HCT116 (cell line): ENCODE measurements around the gene TPT1.

Experiments used
- CTCF ChIP-seq, 3 experiments: fragments of 200-600 bp in 1 of 3; sonication (generic) in 1 of 3; IDR thresholded peaks in 2 of 3; conservative IDR thresholded peaks in 1 of 3; 2 replicates each; pipeline ENCODE4 v1.5.1; 2012 to 2017; ENCODE audit warnings: low read depth in 2 of 3, low read length in 2 of 3, antibody characterized with exemption in 1 of 3, borderline replicate concordance in 1 of 3, control low read depth in 1 of 3, mild to moderate bottlenecking in 1 of 3, mixed read lengths in 1 of 3, mixed run types in 1 of 3, moderate library complexity in 1 of 3; ENCODE audit not compliant: insufficient read depth in 1 of 3
- POLR2A ChIP-seq: IDR thresholded peaks from 2 replicates; pipeline ENCODE4 v1.7.0; 2011; ENCODE audit warnings: borderline replicate concordance; ENCODE audit not compliant: insufficient read depth, insufficient read length; ENCODE audit errors: extremely low read depth
- REST ChIP-seq: IDR thresholded peaks from 2 replicates; pipeline ENCODE4 v1.6.1; 2012; ENCODE audit warnings: low read depth
- YY1 ChIP-seq: IDR thresholded peaks from 2 replicates; pipeline ENCODE4 v1.6.1; 2011; ENCODE audit warnings: low read length, low read depth, moderate library complexity, mild to moderate bottlenecking; ENCODE audit not compliant: insufficient replicate concordance; ENCODE audit errors: extremely low read depth

GRCh38 chr13:45314822-45315221 lies 26.2 kb downstream of the TPT1 start:
- no peak for TF ChIP-seq POLR2A
- TF ChIP-seq YY1: no peak
- TF ChIP-seq REST: no peak
- no peak for TF ChIP-seq CTCF (IDR thresholded peaks at IDR 0.05 in 2 of 3, conservative IDR thresholded peaks at IDR 0.05 in 1 of 3; ENCODE audit: borderline replicate concordance in 1 of 3, insufficient read depth in 1 of 3, low read depth in 2 of 3, low read length in 2 of 3)
